H9 (cell line): ENCODE results near the gene RNF130. TPM values are rescaled to one million over a fixed set of nuclear protein-coding genes. Genes with fewer than 3 reads are reported as not detected.

Experiments
- DNase-seq: peaks from one replicate; pipeline ENCODE4 v3.0.0-alpha.2; 2017
- H2AFZ ChIP-seq: one replicate; pipeline ENCODE4 v1.6.1; 2013; ENCODE audit warnings: mild to moderate bottlenecking, low read length, control low read depth, moderate library complexity
- H2AK5ac ChIP-seq: 2 replicates; pipeline ENCODE4 v1.6.1; 2013; ENCODE audit warnings: low read length, control low read depth, mixed read lengths; ENCODE audit not compliant: insufficient read length
- H2BK120ac ChIP-seq: one replicate; pipeline ENCODE4 v1.6.1; 2013; ENCODE audit warnings: low read depth, mild to moderate bottlenecking, low read length, control low read depth, inconsistent platforms; ENCODE audit not compliant: poor library complexity, severe bottlenecking
- H2BK12ac ChIP-seq: 2 replicates; pipeline ENCODE4 v1.6.1; 2013; ENCODE audit warnings: low read length, control low read depth, mixed read lengths, low read depth; ENCODE audit not compliant: insufficient read length
- H2BK15ac ChIP-seq: 2 replicates; pipeline ENCODE4 v1.6.1; 2013; ENCODE audit warnings: low read depth, low read length, control low read depth
- H2BK20ac ChIP-seq: one replicate; pipeline ENCODE4 v1.6.1; 2013; ENCODE audit warnings: low read depth, mild to moderate bottlenecking, low read length, control low read depth, inconsistent platforms; ENCODE audit not compliant: poor library complexity, severe bottlenecking
- H2BK5ac ChIP-seq: 2 replicates; pipeline ENCODE4 v1.6.1; 2013; ENCODE audit warnings: low read length, control low read depth, mixed read lengths; ENCODE audit not compliant: insufficient read length
- H3K14ac ChIP-seq: 2 replicates; pipeline ENCODE4 v1.6.1; 2013; ENCODE audit warnings: low read length, control low read depth; ENCODE audit not compliant: insufficient read depth
- H3K18ac ChIP-seq: 2 replicates; pipeline ENCODE4 v1.6.1; 2013; ENCODE audit warnings: low read depth, mild to moderate bottlenecking, mixed read lengths, low read length, control low read depth; ENCODE audit not compliant: insufficient read length
- H3K23ac ChIP-seq: 2 replicates; pipeline ENCODE4 v1.6.1; 2013; ENCODE audit warnings: low read length, control low read depth, mixed read lengths, low read depth; ENCODE audit not compliant: insufficient read length
- H3K23me2 ChIP-seq: 2 replicates; pipeline ENCODE4 v1.6.1; 2013; ENCODE audit warnings: low read depth, mild to moderate bottlenecking, mixed read lengths, low read length, control low read depth; ENCODE audit not compliant: insufficient read length, poor library complexity, severe bottlenecking
- H3K27ac ChIP-seq: 2 replicates; pipeline ENCODE4 v1.5.1; 2013; ENCODE audit warnings: low read length, control low read depth, mixed read lengths, low read depth; ENCODE audit not compliant: insufficient read length
- H3K27me3 ChIP-seq: 2 replicates; pipeline ENCODE4 v1.6.1; 2013; ENCODE audit warnings: low read length, control low read depth, inconsistent platforms; ENCODE audit not compliant: insufficient read depth
- H3K4ac ChIP-seq: 2 replicates; pipeline ENCODE4 v1.6.1; 2013; ENCODE audit warnings: low read depth, mild to moderate bottlenecking, control low read depth, inconsistent platforms, low read length, moderate library complexity
- H3K4me1 ChIP-seq: 2 replicates; pipeline ENCODE4 v1.6.1; 2013; ENCODE audit warnings: low read length, control low read depth, inconsistent platforms; ENCODE audit not compliant: insufficient read depth
- H3K4me2 ChIP-seq: 2 replicates; pipeline ENCODE4 v1.6.1; 2013; ENCODE audit warnings: low read length, control low read depth, mixed read lengths; ENCODE audit not compliant: insufficient read length, insufficient read depth
- H3K56ac ChIP-seq: 2 replicates; pipeline ENCODE4 v1.6.1; 2013; ENCODE audit warnings: low read depth, mild to moderate bottlenecking, mixed read lengths, low read length, control low read depth; ENCODE audit not compliant: insufficient read length
- H3K79me1 ChIP-seq: 2 replicates; pipeline ENCODE4 v1.6.1; 2013; ENCODE audit warnings: low read depth, mild to moderate bottlenecking, moderate library complexity, low read length, control low read depth, inconsistent platforms; ENCODE audit not compliant: insufficient read depth, poor library complexity, severe bottlenecking
- H3K79me2 ChIP-seq: 2 replicates; pipeline ENCODE4 v1.6.1; 2013; ENCODE audit warnings: low read length, control low read depth, inconsistent platforms; ENCODE audit not compliant: insufficient read depth
- H3K9ac ChIP-seq: 2 replicates; pipeline ENCODE4 v1.6.1; 2013; ENCODE audit warnings: low read length, control low read depth, mixed read lengths; ENCODE audit not compliant: insufficient read length; ENCODE audit errors: extremely low read depth
- H3K9me3 ChIP-seq: one replicate; pipeline ENCODE4 v1.6.1; 2013; ENCODE audit warnings: low read depth, low read length, inconsistent platforms; ENCODE audit not compliant: control insufficient read depth
- H3T11ph ChIP-seq: one replicate; pipeline ENCODE4 v1.6.1; 2013; ENCODE audit warnings: mild to moderate bottlenecking, low read length, control low read depth, inconsistent platforms
- H4K20me1 ChIP-seq: one replicate; pipeline ENCODE4 v1.6.1; 2013; ENCODE audit not compliant: control insufficient read depth, insufficient read length, insufficient read depth
- H4K5ac ChIP-seq: 2 replicates; pipeline ENCODE4 v1.6.1; 2013; ENCODE audit warnings: low read depth, mild to moderate bottlenecking, mixed read lengths, low read length, control low read depth; ENCODE audit not compliant: insufficient read length
- H4K8ac ChIP-seq: replicated peaks from 2 replicates; pipeline ENCODE4 v1.6.1; 2013; ENCODE audit warnings: low read length, control low read depth, mixed read lengths, low read depth; ENCODE audit not compliant: insufficient read length
- H4K91ac ChIP-seq: 2 replicates; pipeline ENCODE4 v1.6.1; 2013; ENCODE audit warnings: low read depth, mild to moderate bottlenecking, moderate library complexity, mixed read lengths, low read length, control low read depth; ENCODE audit not compliant: insufficient read length
- H3K27ac Mint-ChIP-seq, 3 experiments: 2 replicates in 2 of 3; 3 replicates in 1 of 3; pipeline ENCODE4 v1.8.0; 2020 to 2021; ENCODE audit warnings: mixed read lengths in 3 of 3, mild to moderate bottlenecking in 1 of 3, moderate library complexity in 1 of 3
- H3K27me3 Mint-ChIP-seq: 2 replicates; pipeline ENCODE4 v1.8.0; 2021; ENCODE audit warnings: low read depth, mild to moderate bottlenecking, moderate library complexity, mixed read lengths
- H3K36me3 Mint-ChIP-seq, 3 experiments: 2 replicates in 2 of 3; 3 replicates in 1 of 3; pipeline ENCODE4 v1.8.0; 2020 to 2021; ENCODE audit warnings: low read depth in 3 of 3, mixed read lengths in 3 of 3; ENCODE audit not compliant: insufficient read depth in 1 of 3
- H3K4me1 Mint-ChIP-seq, 2 experiments: 2 replicates each; pipeline ENCODE4 v1.8.0; 2020; ENCODE audit warnings: mixed read lengths in 2 of 2
- H3K4me3 Mint-ChIP-seq, 2 experiments: 2 replicates in 1 of 2; 3 replicates in 1 of 2; pipeline ENCODE4 v1.8.0; 2020 to 2021; ENCODE audit warnings: mild to moderate bottlenecking in 2 of 2, mixed read lengths in 2 of 2, moderate library complexity in 1 of 2
- H3K9me3 Mint-ChIP-seq, 2 experiments: 2 replicates in 1 of 2; 3 replicates in 1 of 2; pipeline ENCODE4 v1.8.0; 2020; ENCODE audit warnings: mild to moderate bottlenecking in 2 of 2, mixed read lengths in 2 of 2, moderate library complexity in 1 of 2
- WGBS: extraction: QIAGEN DNeasy Blood & Tissue Kit; methylation state at CpG from one replicate; pipeline ENCODE4 v1.1.7; 2013; ENCODE audit warnings: missing lambda C conversion rate, low lambda C conversion rate, mixed read lengths; ENCODE audit not compliant: insufficient read length; ENCODE audit errors: extremely low coverage; 5-methylcytosine and 5-hydroxymethylcytosine counted together
- total RNA-seq: library from RNA; stranded (reverse); gene quantifications from 2 replicates; pipeline ENCODE4 v1.2.1, GENCODE V29; 2021
- TF ChIP-seq, protein P1 (sequence below): fragments of 200-600 bp; sonication (generic); conservative IDR thresholded peaks from 3 replicates; pipeline ENCODE4 v1.8.0; 2021; ENCODE audit warnings: antibody characterized with exemption, mild to moderate bottlenecking

The RNF130 gene
- total RNA-seq, 1 experiment from 2014 or later, result 80.0 TPM

DNA sequence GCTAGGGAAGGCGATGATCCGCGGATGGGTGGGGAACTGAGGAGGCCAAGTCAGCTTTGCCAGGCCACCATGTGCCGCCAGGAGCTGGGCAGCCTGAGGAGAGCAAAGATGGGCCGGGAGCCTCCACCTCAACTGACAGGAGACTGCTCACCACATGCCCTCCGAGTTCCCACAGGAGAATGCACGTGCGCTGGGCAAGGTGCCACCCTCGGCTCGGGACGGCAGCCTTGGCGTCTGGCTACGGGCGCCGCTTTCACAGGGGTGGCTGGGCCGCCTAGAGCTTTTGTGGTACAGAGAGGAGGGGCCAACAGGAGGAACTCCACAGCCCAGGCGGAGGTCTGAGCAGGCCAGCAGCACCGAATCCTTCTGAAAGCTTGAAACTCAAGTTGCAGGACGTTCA, 158.6 kb downstream of the RNF130 start:
- no peaks in the 10 kb centered on the region for H4K20me1 ChIP-seq
- H3K18ac ChIP-seq, result no peak overlapping the region
- H3K36me3 Mint-ChIP-seq, result no peaks in the 10 kb centered on the region
- no peak overlapping the region for H3K4me2 ChIP-seq
- no peaks in the 10 kb centered on the region for H3K23me2 ChIP-seq
- H3K9me3 ChIP-seq, result no peaks in the 10 kb centered on the region
- H2BK12ac ChIP-seq, result no peak overlapping the region
- H2BK20ac ChIP-seq, result no peak overlapping the region
- H3K9me3 Mint-ChIP-seq, result no peaks in the 10 kb centered on the region
- H3K79me1 ChIP-seq, result no peaks in the 10 kb centered on the region
- no peaks in the 10 kb centered on the region for H3K79me2 ChIP-seq
- no peak overlapping the region for H4K8ac ChIP-seq
- H3K4me3 Mint-ChIP-seq, result no peak overlapping the region
- DNase-seq, result peak; percentile 28
- H3K4ac ChIP-seq, result no peak overlapping the region
- no peak overlapping the region for H2AFZ ChIP-seq
- H3T11ph ChIP-seq, result no peak overlapping the region
- no CpG with 5 or more reads among the region's 19 CpGs for WGBS
- no peaks in the 10 kb centered on the region; the same call in 1 of the 2 replicates for H3K27me3 Mint-ChIP-seq
- H3K14ac ChIP-seq, result no peak overlapping the region; the same call in 1 of the 2 replicates
- no peak overlapping the region for H3K9ac ChIP-seq
- no peak overlapping the region for H3K27ac ChIP-seq
- H2BK120ac ChIP-seq, result no peak overlapping the region
- TF ChIP-seq, protein P1, sequence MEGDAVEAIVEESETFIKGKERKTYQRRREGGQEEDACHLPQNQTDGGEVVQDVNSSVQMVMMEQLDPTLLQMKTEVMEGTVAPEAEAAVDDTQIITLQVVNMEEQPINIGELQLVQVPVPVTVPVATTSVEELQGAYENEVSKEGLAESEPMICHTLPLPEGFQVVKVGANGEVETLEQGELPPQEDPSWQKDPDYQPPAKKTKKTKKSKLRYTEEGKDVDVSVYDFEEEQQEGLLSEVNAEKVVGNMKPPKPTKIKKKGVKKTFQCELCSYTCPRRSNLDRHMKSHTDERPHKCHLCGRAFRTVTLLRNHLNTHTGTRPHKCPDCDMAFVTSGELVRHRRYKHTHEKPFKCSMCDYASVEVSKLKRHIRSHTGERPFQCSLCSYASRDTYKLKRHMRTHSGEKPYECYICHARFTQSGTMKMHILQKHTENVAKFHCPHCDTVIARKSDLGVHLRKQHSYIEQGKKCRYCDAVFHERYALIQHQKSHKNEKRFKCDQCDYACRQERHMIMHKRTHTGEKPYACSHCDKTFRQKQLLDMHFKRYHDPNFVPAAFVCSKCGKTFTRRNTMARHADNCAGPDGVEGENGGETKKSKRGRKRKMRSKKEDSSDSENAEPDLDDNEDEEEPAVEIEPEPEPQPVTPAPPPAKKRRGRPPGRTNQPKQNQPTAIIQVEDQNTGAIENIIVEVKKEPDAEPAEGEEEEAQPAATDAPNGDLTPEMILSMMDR, result no peak
- H3K4me1 ChIP-seq, result peaks cover 7% of the 10 kb centered on the region; the same call in 1 of the 2 replicates
- no peaks in the 10 kb centered on the region for H3K27me3 ChIP-seq
- H4K5ac ChIP-seq, result no peak overlapping the region
- H3K56ac ChIP-seq, result no peak overlapping the region
- no peak overlapping the region for H2BK15ac ChIP-seq
- H3K23ac ChIP-seq, result no peak overlapping the region
- no peak overlapping the region for H3K27ac Mint-ChIP-seq
- H2BK5ac ChIP-seq, result no peak overlapping the region
- peaks cover 8 to 15% of the 10 kb centered on the region in 2 experiments for H3K4me1 Mint-ChIP-seq
- no peak overlapping the region for H4K91ac ChIP-seq
- no peak overlapping the region for H2AK5ac ChIP-seq
